GM23338 (cell line): ENCODE results near the gene ESM1.

Source experiments
- CREB1 ChIP-seq: fragments of 250-450 bp; sonication (Bioruptor Pico); IDR thresholded peaks from 2 replicates; pipeline ENCODE4 v1.5.0; 2020; ENCODE audit warnings: low read depth, mild to moderate bottlenecking, moderate library complexity
- EZH2 ChIP-seq: fragments of 200-600 bp; sonication (generic); IDR thresholded peaks from one replicate; pipeline ENCODE4 v1.8.0; 2017; ENCODE audit warnings: antibody characterized with exemption, mild to moderate bottlenecking, low read depth; ENCODE audit not compliant: unreplicated experiment
- EZH2phosphoT487 ChIP-seq: fragments of 200-600 bp; sonication (generic); IDR thresholded peaks from one replicate; pipeline ENCODE4 v1.8.1; 2018; ENCODE audit warnings: antibody characterized with exemption; ENCODE audit not compliant: unreplicated experiment
- JUNB ChIP-seq: IDR thresholded peaks from one replicate; pipeline ENCODE4 v1.6.1; 2016; ENCODE audit warnings: antibody characterized with exemption; ENCODE audit not compliant: unreplicated experiment
- NANOG ChIP-seq: IDR thresholded peaks from 2 replicates; pipeline ENCODE4 v1.6.1; 2016; ENCODE audit warnings: antibody characterized with exemption, borderline replicate concordance
- POLR2AphosphoS5 ChIP-seq: IDR thresholded peaks from 2 replicates; pipeline ENCODE4 v1.6.1; 2016; ENCODE audit warnings: antibody characterized with exemption, low read depth
- ZNF331 ChIP-seq: fragments of 250-450 bp; sonication (Bioruptor Pico); IDR thresholded peaks from 2 replicates; pipeline ENCODE4 v1.5.0; 2020; ENCODE audit warnings: low read depth, mild to moderate bottlenecking, moderate library complexity
- TF ChIP-seq, protein P1 (sequence below), 2 experiments: fragments of 200-600 bp in 1 of 2; sonication (generic) in 1 of 2; conservative IDR thresholded peaks; 2 replicates each; pipeline versions ENCODE4 v1.5.1 to v1.6.1; 2016 to 2017; ENCODE audit warnings: antibody characterized with exemption in 2 of 2, low read depth in 2 of 2, mild to moderate bottlenecking in 2 of 2, moderate library complexity in 1 of 2
- TF ChIP-seq, protein P2 (sequence below): IDR thresholded peaks from one replicate; pipeline ENCODE4 v1.6.1; 2018; ENCODE audit warnings: antibody characterized with exemption; ENCODE audit not compliant: unreplicated experiment

DNA sequence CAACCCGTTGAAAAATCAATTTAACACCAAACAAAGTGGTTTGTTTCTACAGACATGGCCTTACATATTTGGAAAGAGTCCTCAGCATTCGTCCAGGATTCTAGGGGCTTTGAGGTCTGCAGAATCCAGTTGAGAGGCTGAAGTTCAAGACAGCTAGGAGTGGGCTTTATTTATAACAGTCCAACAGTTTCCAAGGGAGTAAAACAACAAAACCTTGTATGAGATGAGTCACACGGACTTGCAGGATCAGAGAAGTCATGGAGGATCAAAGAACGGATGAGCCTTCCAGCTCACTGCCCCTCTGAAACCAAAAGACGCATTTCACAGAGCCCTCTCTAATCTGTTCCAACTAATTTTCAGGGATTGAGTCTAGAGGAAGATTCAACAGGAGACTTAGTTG is 11.1 kb upstream of the ESM1 start:
- TF ChIP-seq, protein P1, sequence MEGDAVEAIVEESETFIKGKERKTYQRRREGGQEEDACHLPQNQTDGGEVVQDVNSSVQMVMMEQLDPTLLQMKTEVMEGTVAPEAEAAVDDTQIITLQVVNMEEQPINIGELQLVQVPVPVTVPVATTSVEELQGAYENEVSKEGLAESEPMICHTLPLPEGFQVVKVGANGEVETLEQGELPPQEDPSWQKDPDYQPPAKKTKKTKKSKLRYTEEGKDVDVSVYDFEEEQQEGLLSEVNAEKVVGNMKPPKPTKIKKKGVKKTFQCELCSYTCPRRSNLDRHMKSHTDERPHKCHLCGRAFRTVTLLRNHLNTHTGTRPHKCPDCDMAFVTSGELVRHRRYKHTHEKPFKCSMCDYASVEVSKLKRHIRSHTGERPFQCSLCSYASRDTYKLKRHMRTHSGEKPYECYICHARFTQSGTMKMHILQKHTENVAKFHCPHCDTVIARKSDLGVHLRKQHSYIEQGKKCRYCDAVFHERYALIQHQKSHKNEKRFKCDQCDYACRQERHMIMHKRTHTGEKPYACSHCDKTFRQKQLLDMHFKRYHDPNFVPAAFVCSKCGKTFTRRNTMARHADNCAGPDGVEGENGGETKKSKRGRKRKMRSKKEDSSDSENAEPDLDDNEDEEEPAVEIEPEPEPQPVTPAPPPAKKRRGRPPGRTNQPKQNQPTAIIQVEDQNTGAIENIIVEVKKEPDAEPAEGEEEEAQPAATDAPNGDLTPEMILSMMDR (conservative IDR thresholded peaks at IDR 0.05; ENCODE audit: low read depth in 2 of 2): no peak
- TF ChIP-seq EZH2 (no peak), ZNF331 (CRISPR knock-in tag) (no peak), NANOG (no peak), CREB1 (CRISPR knock-in tag) (no peak), POLR2AphosphoS5 (no peak), JUNB (no peak), EZH2phosphoT487 (no peak)
- TF ChIP-seq, protein P2, sequence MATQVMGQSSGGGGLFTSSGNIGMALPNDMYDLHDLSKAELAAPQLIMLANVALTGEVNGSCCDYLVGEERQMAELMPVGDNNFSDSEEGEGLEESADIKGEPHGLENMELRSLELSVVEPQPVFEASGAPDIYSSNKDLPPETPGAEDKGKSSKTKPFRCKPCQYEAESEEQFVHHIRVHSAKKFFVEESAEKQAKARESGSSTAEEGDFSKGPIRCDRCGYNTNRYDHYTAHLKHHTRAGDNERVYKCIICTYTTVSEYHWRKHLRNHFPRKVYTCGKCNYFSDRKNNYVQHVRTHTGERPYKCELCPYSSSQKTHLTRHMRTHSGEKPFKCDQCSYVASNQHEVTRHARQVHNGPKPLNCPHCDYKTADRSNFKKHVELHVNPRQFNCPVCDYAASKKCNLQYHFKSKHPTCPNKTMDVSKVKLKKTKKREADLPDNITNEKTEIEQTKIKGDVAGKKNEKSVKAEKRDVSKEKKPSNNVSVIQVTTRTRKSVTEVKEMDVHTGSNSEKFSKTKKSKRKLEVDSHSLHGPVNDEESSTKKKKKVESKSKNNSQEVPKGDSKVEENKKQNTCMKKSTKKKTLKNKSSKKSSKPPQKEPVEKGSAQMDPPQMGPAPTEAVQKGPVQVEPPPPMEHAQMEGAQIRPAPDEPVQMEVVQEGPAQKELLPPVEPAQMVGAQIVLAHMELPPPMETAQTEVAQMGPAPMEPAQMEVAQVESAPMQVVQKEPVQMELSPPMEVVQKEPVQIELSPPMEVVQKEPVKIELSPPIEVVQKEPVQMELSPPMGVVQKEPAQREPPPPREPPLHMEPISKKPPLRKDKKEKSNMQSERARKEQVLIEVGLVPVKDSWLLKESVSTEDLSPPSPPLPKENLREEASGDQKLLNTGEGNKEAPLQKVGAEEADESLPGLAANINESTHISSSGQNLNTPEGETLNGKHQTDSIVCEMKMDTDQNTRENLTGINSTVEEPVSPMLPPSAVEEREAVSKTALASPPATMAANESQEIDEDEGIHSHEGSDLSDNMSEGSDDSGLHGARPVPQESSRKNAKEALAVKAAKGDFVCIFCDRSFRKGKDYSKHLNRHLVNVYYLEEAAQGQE: no peak
